GM12865 (cell line): ENCODE data around the gene CCDC175.

Experiments
- DNase-seq: peaks from one replicate; pipeline ENCODE4 v3.0.0; 2010; ENCODE audit warnings: low read depth
- H3K4me3 ChIP-seq: 2 replicates; pipeline ENCODE4 v1.5.1; 2011; ENCODE audit warnings: mild to moderate bottlenecking, low read depth, low read length, control low read depth
- TF ChIP-seq, protein P1 (sequence below): IDR thresholded peaks from 2 replicates; pipeline ENCODE4 v1.5.1; 2011; ENCODE audit warnings: low read length, control low read depth, low read depth, inconsistent platforms; ENCODE audit not compliant: insufficient read depth; ENCODE audit errors: missing control alignments

Gene CCDC175

GRCh38 chr14:59576332-59577294 lies at the start of gene CCDC175:
CCDC175 (minus strand) TSS chr14:59576812; CDS start chr14:59576775, 37 bp downstream.
- H3K4me3 ChIP-seq, result peak within 1 kb of the TSS; percentile 47
- TF ChIP-seq, protein P1, sequence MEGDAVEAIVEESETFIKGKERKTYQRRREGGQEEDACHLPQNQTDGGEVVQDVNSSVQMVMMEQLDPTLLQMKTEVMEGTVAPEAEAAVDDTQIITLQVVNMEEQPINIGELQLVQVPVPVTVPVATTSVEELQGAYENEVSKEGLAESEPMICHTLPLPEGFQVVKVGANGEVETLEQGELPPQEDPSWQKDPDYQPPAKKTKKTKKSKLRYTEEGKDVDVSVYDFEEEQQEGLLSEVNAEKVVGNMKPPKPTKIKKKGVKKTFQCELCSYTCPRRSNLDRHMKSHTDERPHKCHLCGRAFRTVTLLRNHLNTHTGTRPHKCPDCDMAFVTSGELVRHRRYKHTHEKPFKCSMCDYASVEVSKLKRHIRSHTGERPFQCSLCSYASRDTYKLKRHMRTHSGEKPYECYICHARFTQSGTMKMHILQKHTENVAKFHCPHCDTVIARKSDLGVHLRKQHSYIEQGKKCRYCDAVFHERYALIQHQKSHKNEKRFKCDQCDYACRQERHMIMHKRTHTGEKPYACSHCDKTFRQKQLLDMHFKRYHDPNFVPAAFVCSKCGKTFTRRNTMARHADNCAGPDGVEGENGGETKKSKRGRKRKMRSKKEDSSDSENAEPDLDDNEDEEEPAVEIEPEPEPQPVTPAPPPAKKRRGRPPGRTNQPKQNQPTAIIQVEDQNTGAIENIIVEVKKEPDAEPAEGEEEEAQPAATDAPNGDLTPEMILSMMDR, result peak; percentile 84
- peak; percentile 89 for DNase-seq

DNA sequence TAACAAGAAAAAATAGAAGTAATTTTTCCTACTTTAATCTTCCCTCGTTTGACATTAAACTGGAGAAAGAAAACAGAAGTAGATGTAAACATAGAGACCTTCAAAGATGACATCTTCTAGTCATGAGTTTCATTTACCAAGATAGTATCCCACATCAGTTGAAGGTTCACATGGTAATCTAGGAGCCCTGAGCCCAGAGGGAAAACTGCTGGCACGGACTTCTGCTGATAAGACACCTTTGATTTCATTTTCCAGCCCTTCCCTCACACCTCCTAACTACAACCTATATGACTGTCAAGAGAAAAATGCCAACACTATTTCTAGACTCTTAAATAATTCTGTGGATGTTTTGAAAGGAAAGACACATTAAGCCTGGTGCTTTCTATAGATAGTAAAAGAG lies 46.0 kb upstream of the CCDC175 start:
- no peak for DNase-seq
- TF ChIP-seq, protein P1, result no peak
- no peak overlapping the region for H3K4me3 ChIP-seq

DNA sequence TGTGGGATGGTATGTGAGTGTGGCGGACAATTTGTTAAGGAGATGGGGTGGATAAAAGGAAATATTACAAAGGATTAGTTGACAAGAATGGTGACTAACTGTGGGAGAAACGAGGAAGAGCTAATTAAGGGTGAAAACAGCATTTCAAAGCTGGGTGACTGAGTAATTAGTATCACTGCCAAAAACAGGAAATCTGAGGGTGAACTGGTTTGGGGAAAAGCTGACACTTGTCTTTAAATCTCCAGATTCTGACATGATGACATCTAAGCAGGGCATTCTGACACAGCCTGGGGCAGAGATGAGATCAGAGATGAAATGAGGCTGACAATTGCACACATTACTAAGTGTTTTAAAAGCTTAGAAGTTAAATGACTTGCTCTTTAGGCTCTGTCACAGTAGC lies 42.4 kb upstream of the CCDC175 start:
- no peak for DNase-seq
- TF ChIP-seq, protein P1, result no peak
- no peak overlapping the region for H3K4me3 ChIP-seq

- no peak for DNase-seq
- H3K4me3 ChIP-seq, result no peak overlapping the region
- TF ChIP-seq, protein P1, result no peak
These were observed 24.4 kb upstream of the CCDC175 start for GRCh38 chr14:59601056-59601455.

- TF ChIP-seq, protein P1, result no peak
- H3K4me3 ChIP-seq, result no peak overlapping the region
- no peak for DNase-seq
These were observed 23.8 kb upstream of the CCDC175 start for GRCh38 chr14:59600211-59600945.

DNA sequence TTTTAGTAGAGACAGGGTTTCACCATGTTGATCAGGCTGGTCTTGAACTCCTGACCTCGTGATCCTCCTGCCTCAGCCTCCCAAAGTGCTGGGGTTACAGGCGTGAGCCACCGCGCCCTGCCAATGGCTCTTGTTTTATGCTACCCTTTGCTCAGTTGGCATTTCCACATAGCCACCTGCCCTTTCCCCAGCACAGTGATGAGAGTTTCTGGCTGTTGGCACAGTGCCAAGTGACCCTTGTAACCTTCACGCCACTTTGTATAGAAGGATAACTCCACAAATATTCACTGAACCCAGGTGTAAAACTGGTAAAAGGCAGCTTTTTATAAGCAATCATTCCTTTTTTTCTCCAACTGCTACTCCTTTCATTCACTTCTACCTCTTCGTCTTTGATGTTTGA lies 18.5 kb upstream of the CCDC175 start:
- DNase-seq, result no peak
- TF ChIP-seq, protein P1, result no peak
- no peak overlapping the region for H3K4me3 ChIP-seq
